GM23248 (cell line): ENCODE data around the gene LRRFIP1.

Experiments used
- EZH2 ChIP-seq: fragments of 200-600 bp; sonication (generic); IDR thresholded peaks from 2 replicates; pipeline ENCODE4 v1.6.1; 2018; ENCODE audit warnings: antibody characterized with exemption, mild to moderate bottlenecking; ENCODE audit not compliant: insufficient read depth, poor library complexity, severe bottlenecking
- EZH2phosphoT487 ChIP-seq: fragments of 200-600 bp; sonication (generic); IDR thresholded peaks from 2 replicates; pipeline ENCODE4 v1.6.1; 2018; ENCODE audit warnings: antibody characterized with exemption, moderate library complexity, mild to moderate bottlenecking, low read depth; ENCODE audit not compliant: insufficient read depth

DNA sequence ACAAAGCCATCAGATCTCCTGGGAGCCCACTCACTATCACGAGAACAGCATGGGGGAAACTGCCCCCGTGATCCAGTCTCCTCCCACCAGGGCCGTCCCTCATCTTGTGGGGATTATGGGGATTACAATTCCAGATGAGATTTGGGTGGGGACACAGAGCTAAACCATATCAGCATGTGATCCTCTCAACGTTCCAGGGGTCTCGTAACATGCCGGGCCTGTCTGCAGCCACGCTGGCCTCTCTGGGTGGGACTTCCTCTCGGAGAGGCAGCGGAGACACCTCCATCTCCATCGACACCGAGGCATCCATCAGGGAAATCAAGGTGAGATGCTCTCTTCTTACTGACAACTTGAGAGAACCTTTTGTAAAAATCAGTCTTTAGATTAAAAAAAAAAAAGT is 121.6 kb downstream of the LRRFIP1 start:
- TF ChIP-seq EZH2phosphoT487, result no peak
- TF ChIP-seq EZH2, result no peak
